ENCODE measurements around the gene ANXA10. TPM values are rescaled to one million over a fixed set of nuclear protein-coding genes. Genes with fewer than 3 reads are reported as not detected.

Gene ANXA10
- total RNA-seq = not detected

GRCh38 chr4:168092176-168092712, at the start of gene ANXA10:
Gene ANXA10, plus strand, starts transcription at chr4:168092537. Its CDS starts 164 bp downstream, at chr4:168092701.
- Histone ChIP-seq H3K4me3 (no peak within 1 kb of the TSS), H3K27me3 (no peaks in the 10 kb centered on the region), H3K9me3 (peaks cover 0 to 20% (median 0%) of the 10 kb centered on the region in 3 donors), H3K36me3 (no peaks in the 10 kb centered on the region), H3K27ac (no peak within 1 kb of the TSS), H3K4me1 (no peaks in the 10 kb centered on the region)
- 69 to 100% methylated on average over 1 of the region's 1 CpG for WGBS, 2 donors (ENCODE audit: low coverage in 1 of 2)
- no peak for TF ChIP-seq POLR2AphosphoS5 (IDR thresholded peaks at IDR 0.05)
- TF ChIP-seq CTCF (IDR thresholded peaks at IDR 0.05) = no peak
- TF ChIP-seq POLR2A (IDR thresholded peaks at IDR 0.05) = no peak
- no peak for TF ChIP-seq EP300 (IDR thresholded peaks at IDR 0.05)
- ATAC-seq = no peak

GRCh38 chr4:168045354-168045753, 47.0 kb upstream of the ANXA10 start:
- TF ChIP-seq POLR2A (IDR thresholded peaks at IDR 0.05) (no peak), POLR2AphosphoS5 (IDR thresholded peaks at IDR 0.05) (no peak), CTCF (IDR thresholded peaks at IDR 0.05) (no peak), EP300 (IDR thresholded peaks at IDR 0.05) (no peak)
- peaks cover 0 to 33% (median 0%) of the 10 kb centered on the region in 3 donors for H3K9me3 ChIP-seq
- H3K36me3 ChIP-seq = no peaks in the 10 kb centered on the region
- no peaks in the 10 kb centered on the region for H3K4me1 ChIP-seq
- H3K27ac ChIP-seq = no peak overlapping the region
- H3K4me3 ChIP-seq = no peak overlapping the region
- H3K27me3 ChIP-seq = no peaks in the 10 kb centered on the region
- ATAC-seq = no peak

GRCh38 chr4:168050002-168050401, 42.3 kb upstream of the ANXA10 start:
- Histone ChIP-seq H3K27ac (no peak overlapping the region), H3K36me3 (no peaks in the 10 kb centered on the region), H3K9me3 (peaks cover 0 to 38% (median 0%) of the 10 kb centered on the region in 3 donors), H3K4me1 (no peaks in the 10 kb centered on the region), H3K4me3 (no peak overlapping the region), H3K27me3 (no peaks in the 10 kb centered on the region)
- TF ChIP-seq POLR2AphosphoS5 (IDR thresholded peaks at IDR 0.05) (no peak), CTCF (IDR thresholded peaks at IDR 0.05) (no peak), EP300 (IDR thresholded peaks at IDR 0.05) (no peak), POLR2A (IDR thresholded peaks at IDR 0.05) (no peak)
- WGBS, 2 donors (ENCODE audit: low coverage in 1 of 2) = 71 to 81% methylated on average over 2 of the region's 2 CpGs
- no peak for ATAC-seq

GRCh38 chr4:168051526-168051925, 40.8 kb upstream of the ANXA10 start:
- Histone ChIP-seq H3K4me1 (no peaks in the 10 kb centered on the region), H3K9me3 (peaks cover 0 to 38% (median 0%) of the 10 kb centered on the region in 3 donors), H3K27ac (no peak overlapping the region), H3K4me3 (no peak overlapping the region), H3K36me3 (no peaks in the 10 kb centered on the region), H3K27me3 (no peaks in the 10 kb centered on the region)
- no peak for TF ChIP-seq EP300 (IDR thresholded peaks at IDR 0.05)
- TF ChIP-seq POLR2AphosphoS5 (IDR thresholded peaks at IDR 0.05) = no peak
- no peak for TF ChIP-seq CTCF (IDR thresholded peaks at IDR 0.05)
- no peak for ATAC-seq

GRCh38 chr4:168057412-168057811, 34.9 kb upstream of the ANXA10 start:
- Histone ChIP-seq H3K27me3 (no peaks in the 10 kb centered on the region), H3K36me3 (no peaks in the 10 kb centered on the region), H3K9me3 (no peaks in the 10 kb centered on the region), H3K27ac (no peak overlapping the region), H3K4me1 (no peaks in the 10 kb centered on the region), H3K4me3 (no peak overlapping the region)
- TF ChIP-seq POLR2A (IDR thresholded peaks at IDR 0.05) (no peak), EP300 (IDR thresholded peaks at IDR 0.05) (no peak)
- 76 to 86% methylated on average over 3 of the region's 3 CpGs for WGBS, 2 donors (ENCODE audit: low coverage in 1 of 2)
- ATAC-seq = no peak
